GM23338 (cell line): ENCODE data around the gene RYR2. TPM values are rescaled to one million over a fixed set of nuclear protein-coding genes. Genes with fewer than 3 reads are reported as not detected.

Source experiments
- ATAC-seq: fragments of 200-7000 bp; cut with Tn5 transposase; 3 replicates; pipeline ENCODE4 v1.9.1; 2020
- DNase-seq: peaks from one replicate; pipeline ENCODE4 v3.0.0-alpha.2; 2015; ENCODE audit warnings: low spot score
- H2AFZ ChIP-seq: fragments of 200-600 bp; sonication (generic); 2 replicates; pipeline ENCODE4 v1.8.0; 2016; ENCODE audit warnings: antibody characterized with exemption, mild to moderate bottlenecking, moderate library complexity
- H3F3A ChIP-seq: fragments of 200-600 bp; sonication (generic); replicated peaks from 2 replicates; pipeline ENCODE4 v1.8.0; 2017; ENCODE audit warnings: antibody characterized with exemption, mixed run types, low read depth
- H3K27ac ChIP-seq: fragments of 200-600 bp; sonication (generic); 2 replicates; pipeline ENCODE4 v1.6.1; 2016; ENCODE audit warnings: low read depth
- H3K27me3 ChIP-seq: fragments of 200-600 bp; sonication (generic); 2 replicates; pipeline ENCODE4 v1.8.0; 2016; ENCODE audit warnings: mild to moderate bottlenecking, mixed run types, moderate library complexity; ENCODE audit not compliant: insufficient read depth
- H3K36me3 ChIP-seq: fragments of 200-600 bp; sonication (generic); 2 replicates; pipeline ENCODE4 v1.8.0; 2016; ENCODE audit warnings: mild to moderate bottlenecking; ENCODE audit not compliant: insufficient read depth
- H3K4me1 ChIP-seq: fragments of 200-600 bp; sonication (generic); 2 replicates; pipeline ENCODE4 v1.8.0; 2016; ENCODE audit warnings: mild to moderate bottlenecking, moderate library complexity; ENCODE audit not compliant: insufficient read depth
- H3K4me2 ChIP-seq: fragments of 200-600 bp; sonication (generic); 2 replicates; pipeline ENCODE4 v1.7.1; 2017; ENCODE audit warnings: mixed run types
- H3K4me3 ChIP-seq: fragments of 200-600 bp; sonication (generic); 2 replicates; pipeline ENCODE4 v1.6.1; 2016; ENCODE audit warnings: mixed run types
- H3K79me2 ChIP-seq: fragments of 200-600 bp; sonication (generic); replicated peaks from 2 replicates; pipeline ENCODE4 v1.8.0; 2017; ENCODE audit warnings: mild to moderate bottlenecking; ENCODE audit not compliant: insufficient read depth
- H3K9me2 ChIP-seq: fragments of 200-600 bp; sonication (generic); 2 replicates; pipeline ENCODE4 v1.8.0; 2017; ENCODE audit not compliant: insufficient read depth
- H4K20me1 ChIP-seq: fragments of 200-600 bp; sonication (generic); replicated peaks from 2 replicates; pipeline ENCODE4 v1.8.0; 2017; ENCODE audit warnings: mild to moderate bottlenecking; ENCODE audit not compliant: insufficient read depth
- H3K27ac Mint-ChIP-seq: 2 replicates; pipeline ENCODE4 v1.8.0; 2020; ENCODE audit warnings: inconsistent platforms, mild to moderate bottlenecking, moderate library complexity, mixed read lengths
- H3K27me3 Mint-ChIP-seq: 3 replicates; pipeline ENCODE4 v1.8.0; 2022; ENCODE audit warnings: low read depth, mild to moderate bottlenecking, moderate library complexity, mixed read lengths, inconsistent platforms; ENCODE audit not compliant: insufficient read depth, poor library complexity
- H3K36me3 Mint-ChIP-seq: 3 replicates; pipeline ENCODE4 v1.8.0; 2021; ENCODE audit warnings: low read depth, mild to moderate bottlenecking, inconsistent platforms, moderate library complexity, mixed read lengths
- H3K4me1 Mint-ChIP-seq: 3 replicates; pipeline ENCODE4 v1.8.0; 2020; ENCODE audit warnings: mild to moderate bottlenecking, inconsistent platforms, mixed read lengths
- H3K4me3 Mint-ChIP-seq: 3 replicates; pipeline ENCODE4 v1.8.0; 2021; ENCODE audit warnings: moderate library complexity, mild to moderate bottlenecking, inconsistent platforms, mixed read lengths
- H3K9me3 Mint-ChIP-seq: 3 replicates; pipeline ENCODE4 v1.8.0; 2020; ENCODE audit warnings: moderate library complexity, mild to moderate bottlenecking, inconsistent platforms, mixed read lengths
- CTCF ChIP-seq, 2 experiments: fragments of 200-600 bp in 1 of 2; sonication (generic) in 1 of 2; conservative IDR thresholded peaks; 2 replicates each; pipeline versions ENCODE4 v1.5.1 to v1.6.1; 2016 to 2017; ENCODE audit warnings: antibody characterized with exemption in 2 of 2, low read depth in 2 of 2, mild to moderate bottlenecking in 2 of 2, moderate library complexity in 1 of 2
- ETS1 ChIP-seq: IDR thresholded peaks from 2 replicates; pipeline ENCODE4 v1.6.1; 2016; ENCODE audit warnings: antibody characterized with exemption
- JUNB ChIP-seq: IDR thresholded peaks from one replicate; pipeline ENCODE4 v1.6.1; 2016; ENCODE audit warnings: antibody characterized with exemption; ENCODE audit not compliant: unreplicated experiment
- NANOG ChIP-seq: IDR thresholded peaks from 2 replicates; pipeline ENCODE4 v1.6.1; 2016; ENCODE audit warnings: antibody characterized with exemption, borderline replicate concordance
- REST ChIP-seq: IDR thresholded peaks from one replicate; pipeline ENCODE4 v1.6.1; 2018; ENCODE audit warnings: antibody characterized with exemption; ENCODE audit not compliant: unreplicated experiment
- polyA plus RNA-seq: library from polyadenylated mRNA; unstranded; fragments of >200 nt; fragmentation: Nextera tagmentation; extraction: Ambion mirVana; gene quantifications from 2 replicates; pipeline ENCODE4 v1.2.1, GENCODE V29; 2016
- total RNA-seq: library from RNA; depleted of rRNA; stranded (reverse); fragments of >200 nt; shearing (Covaris generic); gene quantifications from 2 replicates; pipeline ENCODE4 v1.2.3, GENCODE V29; 2014

Gene RYR2
- total and polyA plus RNA-seq, 2 experiments from 2014 or later: 8.9 to 10.0 TPM

GRCh38 chr1:237864338-237865244 lies 822.6 kb downstream of the RYR2 start:
- peaks cover 12% of the 10 kb centered on the region for H3K4me1 Mint-ChIP-seq
- H3K27ac ChIP-seq: no peak overlapping the region
- peak overlapping the region; percentile 96 for H2AFZ ChIP-seq
- H3K4me3 Mint-ChIP-seq: no peak overlapping the region
- peaks cover 12% of the 10 kb centered on the region; the same call in 1 of the 2 replicates for H3K4me1 ChIP-seq
- TF ChIP-seq NANOG (no peak), ETS1 (no peak), CTCF (conservative IDR thresholded peaks at IDR 0.05; ENCODE audit: low read depth in 2 of 2) (peak; percentile 94 to 99)
- no peaks in the 10 kb centered on the region for H3F3A ChIP-seq
- peaks cover 6% of the 10 kb centered on the region; the same call in 1 of the 2 replicates for H3K36me3 ChIP-seq
- H3K79me2 ChIP-seq: no peaks in the 10 kb centered on the region
- H3K9me2 ChIP-seq: peaks cover 14% of the 10 kb centered on the region
- no peak overlapping the region for H3K4me2 ChIP-seq
- DNase-seq (peak; percentile 81), ATAC-seq (peak; percentile 95)
- H3K27ac Mint-ChIP-seq: no peak overlapping the region
- H4K20me1 ChIP-seq: no peaks in the 10 kb centered on the region
- H3K36me3 Mint-ChIP-seq: no peaks in the 10 kb centered on the region
- peaks cover 9% of the 10 kb centered on the region for H3K27me3 ChIP-seq
- peaks cover 8% of the 10 kb centered on the region for H3K27me3 Mint-ChIP-seq
- H3K9me3 Mint-ChIP-seq: no peaks in the 10 kb centered on the region
- no peak overlapping the region for H3K4me3 ChIP-seq

GRCh38 chr1:237867380-237867888 lies 825.5 kb downstream of the RYR2 start:
- Histone ChIP-seq H3K79me2 (no peaks in the 10 kb centered on the region), H3F3A (no peaks in the 10 kb centered on the region), H3K4me1 (peaks cover 12% of the 10 kb centered on the region; the same call in 1 of the 2 replicates), H3K4me2 (peak overlapping the region; percentile 58; the same call in 1 of the 2 replicates), H4K20me1 (no peaks in the 10 kb centered on the region), H3K9me2 (peaks cover 26% of the 10 kb centered on the region), H3K36me3 (peaks cover 6% of the 10 kb centered on the region; the same call in 1 of the 2 replicates), H2AFZ (no peak overlapping the region), H3K27ac (no peak overlapping the region), H3K4me3 (no peak overlapping the region), H3K27me3 (peaks cover 9% of the 10 kb centered on the region)
- H3K4me1 Mint-ChIP-seq: peaks cover 13% of the 10 kb centered on the region
- DNase-seq (peak; percentile 20), ATAC-seq (peak; percentile 40; the same call in 2 of the 3 replicates)
- H3K9me3 Mint-ChIP-seq: no peaks in the 10 kb centered on the region
- no peaks in the 10 kb centered on the region for H3K36me3 Mint-ChIP-seq
- no peak overlapping the region for H3K4me3 Mint-ChIP-seq
- 0 out of 2 replicates have a peak overlapping the region, but pooled peaks have one; percentile 2 for H3K27ac Mint-ChIP-seq
- TF ChIP-seq REST (no peak), NANOG (peak; percentile 43; the same call in 1 of the 2 replicates), JUNB (no peak)
- peaks cover 10% of the 10 kb centered on the region for H3K27me3 Mint-ChIP-seq
